HL-60 (cell line): ENCODE results near the gene ADGRD2.

Experiments used
- DNase-seq, 2 experiments: peaks; one replicate each; pipeline ENCODE4 v3.0.0-alpha.2; 2010 to 2020; ENCODE audit warnings: low read depth in 1 of 2, low spot score in 1 of 2
- H3K27ac ChIP-seq: fragments of 250-450 bp; sonication (Bioruptor Pico); replicated peaks from 2 replicates; pipeline ENCODE4 v1.5.1; 2020; ENCODE audit warnings: mild to moderate bottlenecking, moderate library complexity
- H3K27me3 ChIP-seq: fragments of 250-450 bp; sonication (Bioruptor Pico); 2 replicates; pipeline ENCODE4 v1.5.1; 2021; ENCODE audit warnings: mild to moderate bottlenecking, moderate library complexity; ENCODE audit not compliant: insufficient read depth, poor library complexity, severe bottlenecking
- H3K4me3 ChIP-seq: replicated peaks from 2 replicates; pipeline ENCODE4 v1.5.1; 2011; ENCODE audit warnings: mild to moderate bottlenecking, control low read depth, low read length; ENCODE audit not compliant: insufficient read depth
- CTCF ChIP-seq: IDR thresholded peaks from one replicate; pipeline ENCODE4 v1.5.1; 2011; ENCODE audit warnings: low read length, control low read depth, inconsistent platforms; ENCODE audit not compliant: insufficient read depth
- GABPA ChIP-seq: IDR thresholded peaks from 2 replicates; pipeline ENCODE4 v1.6.1; 2012; ENCODE audit warnings: low read depth
- POLR2AphosphoS5 ChIP-seq: IDR thresholded peaks from 2 replicates; pipeline ENCODE4 v1.6.1; 2012; ENCODE audit warnings: low read depth
- SPI1 ChIP-seq: IDR thresholded peaks from 2 replicates; pipeline ENCODE4 v1.6.1; 2012; ENCODE audit warnings: low read depth, mild to moderate bottlenecking, borderline replicate concordance
- TF ChIP-seq, protein P1 (sequence below): IDR thresholded peaks from 2 replicates; pipeline ENCODE4 v1.6.1; 2012; ENCODE audit warnings: low read depth; ENCODE audit not compliant: insufficient replicate concordance

Gene ADGRD2

DNA sequence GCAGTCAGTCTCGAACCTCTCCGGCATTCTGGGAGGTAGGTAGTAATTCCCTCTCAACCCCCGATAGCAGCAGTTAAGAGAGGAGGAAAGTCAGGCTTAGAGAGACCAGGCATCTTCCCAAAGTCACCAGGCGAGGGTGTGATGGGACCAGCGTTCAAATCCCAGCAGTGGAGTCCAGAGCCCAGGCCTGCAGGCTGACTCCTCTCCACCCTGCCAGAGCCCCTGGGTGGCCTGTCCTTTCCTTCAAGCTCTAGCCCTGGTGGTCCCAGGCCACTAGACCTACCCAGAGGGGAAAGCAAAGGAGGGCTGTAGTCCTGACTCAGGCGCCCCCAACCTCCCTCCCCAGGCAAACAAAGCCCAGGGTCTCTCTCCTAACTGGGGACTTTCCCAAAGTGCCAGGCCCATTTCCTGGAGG, 61.2 kb downstream of the ADGRD2 start:
- no peaks in the 10 kb centered on the region for H3K27me3 ChIP-seq
- TF ChIP-seq GABPA (no peak), SPI1 (no peak), POLR2AphosphoS5 (no peak), CTCF (no peak)
- TF ChIP-seq, protein P1, sequence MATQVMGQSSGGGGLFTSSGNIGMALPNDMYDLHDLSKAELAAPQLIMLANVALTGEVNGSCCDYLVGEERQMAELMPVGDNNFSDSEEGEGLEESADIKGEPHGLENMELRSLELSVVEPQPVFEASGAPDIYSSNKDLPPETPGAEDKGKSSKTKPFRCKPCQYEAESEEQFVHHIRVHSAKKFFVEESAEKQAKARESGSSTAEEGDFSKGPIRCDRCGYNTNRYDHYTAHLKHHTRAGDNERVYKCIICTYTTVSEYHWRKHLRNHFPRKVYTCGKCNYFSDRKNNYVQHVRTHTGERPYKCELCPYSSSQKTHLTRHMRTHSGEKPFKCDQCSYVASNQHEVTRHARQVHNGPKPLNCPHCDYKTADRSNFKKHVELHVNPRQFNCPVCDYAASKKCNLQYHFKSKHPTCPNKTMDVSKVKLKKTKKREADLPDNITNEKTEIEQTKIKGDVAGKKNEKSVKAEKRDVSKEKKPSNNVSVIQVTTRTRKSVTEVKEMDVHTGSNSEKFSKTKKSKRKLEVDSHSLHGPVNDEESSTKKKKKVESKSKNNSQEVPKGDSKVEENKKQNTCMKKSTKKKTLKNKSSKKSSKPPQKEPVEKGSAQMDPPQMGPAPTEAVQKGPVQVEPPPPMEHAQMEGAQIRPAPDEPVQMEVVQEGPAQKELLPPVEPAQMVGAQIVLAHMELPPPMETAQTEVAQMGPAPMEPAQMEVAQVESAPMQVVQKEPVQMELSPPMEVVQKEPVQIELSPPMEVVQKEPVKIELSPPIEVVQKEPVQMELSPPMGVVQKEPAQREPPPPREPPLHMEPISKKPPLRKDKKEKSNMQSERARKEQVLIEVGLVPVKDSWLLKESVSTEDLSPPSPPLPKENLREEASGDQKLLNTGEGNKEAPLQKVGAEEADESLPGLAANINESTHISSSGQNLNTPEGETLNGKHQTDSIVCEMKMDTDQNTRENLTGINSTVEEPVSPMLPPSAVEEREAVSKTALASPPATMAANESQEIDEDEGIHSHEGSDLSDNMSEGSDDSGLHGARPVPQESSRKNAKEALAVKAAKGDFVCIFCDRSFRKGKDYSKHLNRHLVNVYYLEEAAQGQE: no peak
- no peak overlapping the region for H3K27ac ChIP-seq
- no peak for DNase-seq
- H3K4me3 ChIP-seq: no peak overlapping the region

GRCh38 chr9:124511891-124512805, 61.9 kb downstream of the ADGRD2 start:
- no peak overlapping the region for H3K4me3 ChIP-seq
- TF ChIP-seq, protein P1: no peak
- TF ChIP-seq GABPA: no peak
- TF ChIP-seq SPI1: no peak
- TF ChIP-seq CTCF: no peak
- TF ChIP-seq POLR2AphosphoS5: no peak
- no peaks in the 10 kb centered on the region for H3K27me3 ChIP-seq
- H3K27ac ChIP-seq: no peak overlapping the region
- no peak for DNase-seq

- Histone ChIP-seq H3K27me3 (no peaks in the 10 kb centered on the region), H3K4me3 (no peak overlapping the region), H3K27ac (no peak overlapping the region)
- no peak for DNase-seq
- no peak for TF ChIP-seq POLR2AphosphoS5
- TF ChIP-seq GABPA: no peak
- TF ChIP-seq, protein P1: no peak
- no peak for TF ChIP-seq CTCF
- no peak for TF ChIP-seq SPI1
Observed at GRCh38 chr9:124512806-124513204, 62.6 kb downstream of the ADGRD2 start.
